GM23248 (cell line): Measurements from ENCODE around the gene AGMO. TPM values are rescaled to one million over a fixed set of nuclear protein-coding genes. Genes with fewer than 3 reads are reported as not detected.

ENCODE experiments used
- DNase-seq: peaks from one replicate; pipeline ENCODE4 v3.0.0-alpha.2; 2015
- H2AFZ ChIP-seq: fragments of 200-600 bp; sonication (generic); 2 replicates; pipeline ENCODE4 v1.6.1; 2016; ENCODE audit warnings: antibody characterized with exemption
- H3F3A ChIP-seq: fragments of 200-600 bp; sonication (generic); 2 replicates; pipeline ENCODE4 v1.6.1; 2016; ENCODE audit warnings: mild to moderate bottlenecking, antibody characterized with exemption, mixed run types; ENCODE audit not compliant: insufficient read depth
- H3K27ac ChIP-seq: fragments of 200-600 bp; sonication (generic); 2 replicates; pipeline ENCODE4 v1.5.1; 2016; ENCODE audit warnings: mild to moderate bottlenecking
- H3K27me3 ChIP-seq: fragments of 200-600 bp; sonication (generic); replicated peaks from 2 replicates; pipeline ENCODE4 v1.6.1; 2016; ENCODE audit warnings: mild to moderate bottlenecking; ENCODE audit not compliant: insufficient read depth
- H3K36me3 ChIP-seq: fragments of 200-600 bp; sonication (generic); 2 replicates; pipeline ENCODE4 v1.6.1; 2016; ENCODE audit warnings: low read depth, mild to moderate bottlenecking
- H3K4me1 ChIP-seq: fragments of 200-600 bp; sonication (generic); 2 replicates; pipeline ENCODE4 v1.6.1; 2016; ENCODE audit warnings: mild to moderate bottlenecking; ENCODE audit not compliant: insufficient read depth
- H3K4me2 ChIP-seq: fragments of 200-600 bp; sonication (generic); one replicate; pipeline ENCODE4 v1.6.1; 2016; ENCODE audit warnings: mild to moderate bottlenecking; ENCODE audit not compliant: unreplicated experiment
- H3K4me3 ChIP-seq: fragments of 200-600 bp; sonication (generic); 2 replicates; pipeline ENCODE4 v1.5.1; 2016; ENCODE audit warnings: mild to moderate bottlenecking
- H3K79me2 ChIP-seq: fragments of 200-600 bp; sonication (generic); 2 replicates; pipeline ENCODE4 v1.6.1; 2016; ENCODE audit warnings: mild to moderate bottlenecking; ENCODE audit not compliant: insufficient read depth
- H3K9ac ChIP-seq: fragments of 200-600 bp; sonication (generic); 2 replicates; pipeline ENCODE4 v1.6.1; 2016; ENCODE audit warnings: mild to moderate bottlenecking
- H3K9me2 ChIP-seq: fragments of 200-600 bp; sonication (generic); 2 replicates; pipeline ENCODE4 v1.6.1; 2016; ENCODE audit warnings: mixed run types, mild to moderate bottlenecking, moderate library complexity; ENCODE audit not compliant: insufficient read depth
- H3K9me3 ChIP-seq: fragments of 200-600 bp; sonication (generic); one replicate; pipeline ENCODE4 v1.6.1; 2017; ENCODE audit warnings: low read depth
- H4K20me1 ChIP-seq: fragments of 200-600 bp; sonication (generic); 2 replicates; pipeline ENCODE4 v1.6.0; 2016; ENCODE audit not compliant: insufficient read depth
- EZH2 ChIP-seq: fragments of 200-600 bp; sonication (generic); IDR thresholded peaks from 2 replicates; pipeline ENCODE4 v1.6.1; 2018; ENCODE audit warnings: antibody characterized with exemption, mild to moderate bottlenecking; ENCODE audit not compliant: insufficient read depth, poor library complexity, severe bottlenecking
- EZH2phosphoT487 ChIP-seq: fragments of 200-600 bp; sonication (generic); IDR thresholded peaks from 2 replicates; pipeline ENCODE4 v1.6.1; 2018; ENCODE audit warnings: antibody characterized with exemption, moderate library complexity, mild to moderate bottlenecking, low read depth; ENCODE audit not compliant: insufficient read depth
- WGBS, 2 experiments: methylation state at CpG; one replicate each; pipeline ENCODE4 v1.1.6; 2015 to 2017; ENCODE audit warnings: low lambda C conversion rate in 2 of 2, low coverage in 1 of 2; ENCODE audit errors: missing lambda C conversion rate in 2 of 2; 5-methylcytosine and 5-hydroxymethylcytosine counted together
- in situ Hi-C: fragments of 300-500 bp; cut with MboI; formaldehyde crosslinking; loops from 2 replicates; pipeline ENCODE4 v1.15.0; 2020
- polyA plus RNA-seq: library from polyadenylated mRNA; unstranded; fragments of >200 nt; fragmentation: Nextera tagmentation; extraction: Ambion mirVana; gene quantifications from 2 replicates; pipeline ENCODE4 v1.2.1, GENCODE V29; 2016
- total RNA-seq: library from RNA; depleted of rRNA; stranded (reverse); fragments of >200 nt; shearing (Covaris generic); gene quantifications from 2 replicates; pipeline ENCODE4 v1.2.3, GENCODE V29; 2014

AGMO gene
- total and polyA plus RNA-seq, 2 experiments from 2014 or later: not detected

DNA sequence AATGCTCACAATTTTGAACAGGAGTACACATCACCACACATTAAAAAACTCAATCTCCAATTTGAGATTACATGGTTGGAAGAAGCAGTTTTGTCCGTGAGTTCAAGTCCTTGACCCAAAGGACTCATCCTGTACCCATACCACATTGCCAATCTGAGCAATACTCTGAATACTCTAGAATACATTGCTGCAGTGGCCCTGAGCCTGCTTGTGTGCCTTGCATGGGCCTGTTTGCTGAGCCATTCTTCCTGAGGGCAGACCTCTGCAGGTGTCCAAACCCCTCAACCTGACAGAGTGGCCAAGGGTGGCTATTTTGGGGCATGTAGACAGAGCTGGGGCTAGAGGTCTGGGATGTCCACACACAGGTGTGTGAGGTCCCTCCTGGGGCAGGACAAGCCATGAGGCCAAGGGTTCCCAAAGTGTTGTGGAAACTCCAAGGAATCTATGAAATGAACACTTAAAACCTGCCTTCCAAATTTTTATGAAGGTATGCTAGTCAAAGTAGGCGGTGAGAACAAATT is 15.5 kb downstream of the AGMO start:
- Histone ChIP-seq H2AFZ (no peak overlapping the region), H3K79me2 (no peaks in the 10 kb centered on the region), H3K9ac (no peak overlapping the region), H3K27ac (no peak overlapping the region), H3K27me3 (no peaks in the 10 kb centered on the region), H3K4me2 (no peak overlapping the region), H3K4me3 (no peak overlapping the region), H3K9me3 (no peaks in the 10 kb centered on the region), H3K9me2 (no peaks in the 10 kb centered on the region), H4K20me1 (no peaks in the 10 kb centered on the region), H3K4me1 (no peaks in the 10 kb centered on the region), H3F3A (no peaks in the 10 kb centered on the region), H3K36me3 (no peaks in the 10 kb centered on the region)
- no peak for DNase-seq
- no peak for TF ChIP-seq EZH2phosphoT487
- no peak for TF ChIP-seq EZH2
- in situ Hi-C loops: no loop called here
- WGBS, 2 experiments: 71 to 77% methylated on average over 2 of the region's 2 CpGs

DNA sequence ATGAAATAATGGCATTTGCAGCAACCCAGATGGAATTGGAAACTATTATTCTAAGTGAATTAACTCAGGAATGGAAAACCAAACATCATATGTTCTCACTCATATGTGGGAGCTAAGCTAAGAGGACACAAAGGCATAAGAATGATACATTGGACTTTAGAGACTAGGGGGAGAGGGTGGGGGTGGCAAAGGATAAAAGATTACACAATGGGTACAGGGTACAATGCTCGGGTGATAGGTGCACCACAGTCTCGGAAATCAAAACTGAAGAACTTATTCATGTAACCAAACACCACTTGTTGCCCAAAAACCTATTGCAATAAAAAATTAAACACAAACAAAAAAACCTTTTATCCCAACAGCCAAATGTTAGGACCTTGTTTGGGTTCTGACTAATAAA is 17.8 kb downstream of the AGMO start:
- DNase-seq: no peak
- no peak for TF ChIP-seq EZH2
- TF ChIP-seq EZH2phosphoT487: no peak
- no peak overlapping the region for H3K9ac ChIP-seq
- H3K4me3 ChIP-seq: no peak overlapping the region
- in situ Hi-C loops: no loop called here
- no peaks in the 10 kb centered on the region for H3K79me2 ChIP-seq
- H2AFZ ChIP-seq: no peak overlapping the region
- 67 to 69% methylated on average over 2 of the region's 2 CpGs for WGBS, 2 experiments
- no peaks in the 10 kb centered on the region for H3K36me3 ChIP-seq
- no peaks in the 10 kb centered on the region for H3K9me2 ChIP-seq
- H3K4me1 ChIP-seq: no peaks in the 10 kb centered on the region
- H3K4me2 ChIP-seq: no peak overlapping the region
- no peaks in the 10 kb centered on the region for H3K9me3 ChIP-seq
- H3K27me3 ChIP-seq: no peaks in the 10 kb centered on the region
- no peaks in the 10 kb centered on the region for H4K20me1 ChIP-seq
- H3F3A ChIP-seq: no peaks in the 10 kb centered on the region
- no peak overlapping the region for H3K27ac ChIP-seq

DNA sequence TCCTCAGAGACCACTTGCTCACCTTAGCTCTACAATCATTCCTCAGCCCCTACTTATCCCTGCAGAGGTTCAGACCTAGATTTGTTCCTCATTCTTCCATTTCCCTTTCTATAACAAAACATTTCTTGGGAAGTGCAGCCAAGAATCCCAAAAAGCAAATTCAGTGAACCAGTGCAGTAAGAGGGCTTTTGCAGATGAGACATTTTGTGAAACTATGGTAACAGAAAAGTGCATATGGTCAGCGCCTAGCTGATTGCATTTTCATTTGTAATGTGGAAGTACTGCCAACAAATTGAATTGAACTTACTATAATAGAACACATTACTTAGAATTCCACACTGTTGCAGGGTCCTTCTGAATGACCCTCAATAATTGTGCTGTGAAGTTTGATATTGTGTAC is 18.6 kb downstream of the AGMO start:
- Histone ChIP-seq H3K27ac (no peak overlapping the region), H3K4me3 (no peak overlapping the region), H3K36me3 (no peaks in the 10 kb centered on the region), H3F3A (no peaks in the 10 kb centered on the region), H3K9ac (no peak overlapping the region), H3K9me2 (no peaks in the 10 kb centered on the region), H3K4me2 (no peak overlapping the region), H3K4me1 (no peaks in the 10 kb centered on the region), H2AFZ (no peak overlapping the region), H3K79me2 (no peaks in the 10 kb centered on the region), H4K20me1 (no peaks in the 10 kb centered on the region), H3K9me3 (no peaks in the 10 kb centered on the region), H3K27me3 (no peaks in the 10 kb centered on the region)
- WGBS, 2 experiments: 95% methylated on average over 1 of the region's 1 CpG
- DNase-seq: no peak
- TF ChIP-seq EZH2phosphoT487 (no peak), EZH2 (no peak)
- in situ Hi-C loops: no loop called here

DNA sequence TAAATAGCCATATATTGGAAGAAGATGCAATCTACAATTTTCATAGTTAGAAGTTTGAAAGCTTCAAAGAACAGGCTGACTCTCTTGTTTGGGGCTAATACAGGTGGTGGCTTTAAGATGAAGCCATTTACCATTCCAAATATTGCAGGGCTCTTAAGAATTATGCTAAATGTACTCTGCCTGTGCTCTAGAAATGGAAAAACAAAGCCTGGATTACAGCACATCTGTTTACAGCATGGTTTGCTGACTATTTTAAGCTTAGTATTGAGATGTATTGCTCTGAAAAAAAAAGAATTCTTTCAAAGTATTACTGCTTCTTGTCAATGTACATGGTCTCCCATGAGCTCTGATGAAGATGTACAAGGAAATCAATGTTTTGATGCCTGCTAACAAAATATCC is 34.2 kb downstream of the AGMO start:
- Histone ChIP-seq H3K9me3 (no peaks in the 10 kb centered on the region), H3K27ac (no peak overlapping the region), H3K9me2 (no peaks in the 10 kb centered on the region), H3K9ac (no peak overlapping the region), H3K4me1 (no peaks in the 10 kb centered on the region), H3K27me3 (no peaks in the 10 kb centered on the region), H4K20me1 (no peaks in the 10 kb centered on the region), H2AFZ (no peak overlapping the region), H3K4me3 (no peak overlapping the region), H3K4me2 (no peak overlapping the region), H3K79me2 (no peaks in the 10 kb centered on the region), H3F3A (no peaks in the 10 kb centered on the region), H3K36me3 (no peaks in the 10 kb centered on the region)
- no peak for TF ChIP-seq EZH2phosphoT487
- TF ChIP-seq EZH2: no peak
- in situ Hi-C loops: no loop called here
- no peak for DNase-seq

DNA sequence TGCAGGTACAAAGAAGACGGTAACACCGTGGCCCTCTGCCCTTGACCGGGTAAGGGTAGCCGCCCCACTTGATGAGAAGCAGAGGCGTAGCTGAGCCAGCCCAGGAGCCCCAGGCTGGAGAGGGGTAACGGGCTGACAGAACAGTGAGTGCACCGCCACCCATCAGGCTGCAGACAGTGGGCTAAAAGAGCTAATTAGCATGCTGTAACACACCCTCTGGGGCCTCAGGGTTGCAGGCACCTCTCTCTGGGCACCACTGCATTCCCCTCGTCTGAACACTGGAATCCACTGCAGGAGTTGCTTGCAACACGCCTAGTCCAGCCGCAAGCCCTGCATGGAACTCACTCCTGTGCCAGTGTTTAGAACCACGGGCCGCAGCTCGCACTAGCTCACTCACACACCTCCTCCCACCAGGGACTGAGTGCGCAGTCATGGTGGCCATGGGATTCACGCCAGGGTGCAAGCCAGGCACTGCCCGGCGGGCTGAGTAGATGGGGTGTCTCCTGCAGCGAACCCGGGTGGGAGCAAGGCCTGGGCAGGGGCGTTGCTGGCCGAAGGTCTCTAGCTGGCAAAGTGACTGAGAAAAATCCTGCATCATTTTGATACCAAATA is 36.1 kb downstream of the AGMO start:
- H3K27me3 ChIP-seq: no peaks in the 10 kb centered on the region
- H3K4me1 ChIP-seq: no peaks in the 10 kb centered on the region
- no peak overlapping the region for H2AFZ ChIP-seq
- H3K9me3 ChIP-seq: no peaks in the 10 kb centered on the region
- H3K79me2 ChIP-seq: no peaks in the 10 kb centered on the region
- no peaks in the 10 kb centered on the region for H3F3A ChIP-seq
- TF ChIP-seq EZH2phosphoT487: no peak
- TF ChIP-seq EZH2: no peak
- H3K27ac ChIP-seq: no peak overlapping the region
- H4K20me1 ChIP-seq: no peaks in the 10 kb centered on the region
- H3K4me2 ChIP-seq: no peak overlapping the region
- DNase-seq: no peak
- H3K9me2 ChIP-seq: no peaks in the 10 kb centered on the region
- 74 to 81% methylated on average over 21 of the region's 21 CpGs for WGBS, 2 experiments
- in situ Hi-C loops: no loop called here
- H3K4me3 ChIP-seq: no peak overlapping the region
- no peaks in the 10 kb centered on the region for H3K36me3 ChIP-seq
- no peak overlapping the region for H3K9ac ChIP-seq
